Suprapubic skin (tissue), 3 donors: ENCODE data around the gene SHOC2.

Experiments
- CTCF ChIP-seq, 2 donors: fragments of 200-600 bp in 1 of 2; fragments of 450-650 bp in 1 of 2; sonication (generic) in 1 of 2; IDR thresholded peaks; one replicate each; pipeline ENCODE4 v1.5.1; 2016 to 2019; ENCODE audit warnings: antibody characterized with exemption in 2 of 2, mild to moderate bottlenecking in 1 of 2, moderate library complexity in 1 of 2
- POLR2A ChIP-seq, 2 donors: fragments of 450-650 bp; IDR thresholded peaks; one replicate each; pipeline ENCODE4 v1.6.1; 2017; ENCODE audit warnings: antibody characterized with exemption in 2 of 2, mild to moderate bottlenecking in 2 of 2, moderate library complexity in 2 of 2

DNA sequence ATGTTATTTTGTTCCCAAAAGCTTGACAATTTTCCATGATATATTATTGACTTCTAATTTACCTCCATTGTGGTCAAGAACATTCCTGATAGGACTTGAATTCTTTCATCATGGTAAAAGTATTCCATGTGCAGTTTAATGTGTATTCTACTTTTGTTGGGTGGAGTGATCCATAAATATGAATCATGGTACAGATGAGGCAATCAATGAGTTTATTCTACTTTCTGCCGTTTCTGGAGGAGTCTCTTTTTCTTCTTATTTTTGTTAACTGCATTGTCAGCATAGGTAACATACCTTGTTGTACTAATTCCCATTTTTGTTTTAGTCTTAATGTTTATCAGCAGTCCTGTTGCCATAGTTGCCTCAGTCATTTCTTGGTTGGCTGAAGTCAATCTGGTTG is 69.6 kb downstream of the SHOC2 start:
- TF ChIP-seq POLR2A (IDR thresholded peaks at IDR 0.05): no peak
- no peak for TF ChIP-seq CTCF (IDR thresholded peaks at IDR 0.05)
